Subcutaneous abdominal adipose tissue (tissue), 5 donors: ENCODE data around the gene GP9.
"Not testable (repeated sequence)": the region's sequence is repeated elsewhere in the genome, so short reads cannot be mapped to it uniquely, and the experiment has no call there.

ENCODE experiments used
- H3K27ac ChIP-seq: one replicate; pipeline ENCODE4 v1.7.0; 2013; ENCODE audit warnings: low read depth, mild to moderate bottlenecking, inconsistent platforms, low read length, moderate library complexity
- H3K27me3 ChIP-seq, 5 donors: one replicate each; pipeline ENCODE4 v1.7.0; 2013; ENCODE audit warnings: low read length in 5 of 5, inconsistent platforms in 1 of 5; ENCODE audit not compliant: control insufficient read depth in 5 of 5, insufficient read depth in 4 of 5
- H3K36me3 ChIP-seq, 5 donors: one replicate each; pipeline ENCODE4 v1.7.0; 2013; ENCODE audit warnings: low read length in 5 of 5; ENCODE audit not compliant: control insufficient read depth in 5 of 5, insufficient read depth in 5 of 5
- H3K4me1 ChIP-seq, 5 donors: one replicate each; pipeline ENCODE4 v1.7.0; 2013; ENCODE audit warnings: low read length in 5 of 5, mild to moderate bottlenecking in 3 of 5, moderate library complexity in 1 of 5; ENCODE audit not compliant: control insufficient read depth in 5 of 5, insufficient read depth in 5 of 5
- H3K4me3 ChIP-seq, 5 donors: one replicate each; pipeline ENCODE4 v1.7.0; 2013; ENCODE audit warnings: low read length in 5 of 5, low read depth in 1 of 5
- H3K9ac ChIP-seq, 5 donors: one replicate each; pipeline ENCODE4 v1.7.0; 2013; ENCODE audit warnings: low read length in 5 of 5, mild to moderate bottlenecking in 4 of 5, moderate library complexity in 3 of 5
- H3K9me3 ChIP-seq, 5 donors: one replicate each; pipeline ENCODE4 v1.7.0; 2013; ENCODE audit warnings: low read length in 5 of 5; ENCODE audit not compliant: control insufficient read depth in 5 of 5
- donor health status: healthy.
- donor health status: healthy.
- donor health status: healthy.
- donor health status: healthy.
- donor health status: healthy.

GP9 gene

DNA sequence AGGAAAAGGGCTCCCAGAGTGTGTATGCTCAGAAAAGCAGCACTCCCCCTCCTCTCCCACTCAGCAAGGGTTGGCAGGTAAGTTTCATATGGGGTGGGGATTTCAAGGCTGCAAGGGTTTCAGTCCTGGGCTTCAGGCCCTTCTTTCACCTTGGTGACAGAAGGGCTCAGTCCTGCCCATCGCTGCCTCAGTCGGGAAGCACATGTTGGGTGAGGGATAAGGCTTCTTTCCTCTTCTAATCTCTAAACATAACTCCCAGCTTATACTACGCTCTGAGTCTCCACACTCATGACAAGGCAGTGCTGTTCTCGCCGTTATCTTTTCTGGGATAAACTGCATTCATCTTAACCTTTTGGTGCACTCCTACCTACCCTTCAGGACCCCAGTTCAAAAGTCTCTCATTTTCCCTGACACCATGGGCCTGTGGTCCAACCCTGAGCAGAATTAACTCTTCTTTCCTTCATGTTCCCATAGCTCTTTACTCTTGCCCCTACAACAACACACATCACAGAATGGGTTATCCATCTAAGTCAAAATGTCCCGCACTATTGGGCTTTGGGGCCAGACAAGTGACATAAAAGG lies 44.0 kb downstream of the GP9 start:
- no peak overlapping the region for H3K27ac ChIP-seq
- H3K27me3 ChIP-seq: no peaks in the 10 kb centered on the region
- peaks cover 4 to 32% (median 18%) of the 10 kb centered on the region in 5 donors for H3K36me3 ChIP-seq
- no peaks in the 10 kb centered on the region for H3K9me3 ChIP-seq
- no peak overlapping the region for H3K4me3 ChIP-seq
- H3K9ac ChIP-seq: no peak overlapping the region
- H3K4me1 ChIP-seq: peaks cover 3 to 19% (median 15%) of the 10 kb centered on the region in 5 donors

- peaks cover 4 to 42% (median 21%) of the 10 kb centered on the region in 5 donors for H3K36me3 ChIP-seq
- H3K9me3 ChIP-seq: no peaks in the 10 kb centered on the region
- H3K4me1 ChIP-seq: peaks cover 3 to 19% (median 15%) of the 10 kb centered on the region in 5 donors
- peak overlapping the region in 2 of 5 donors; percentile 5 to 63 for H3K9ac ChIP-seq
- no peak overlapping the region for H3K4me3 ChIP-seq
- H3K27me3 ChIP-seq: no peaks in the 10 kb centered on the region
- peak overlapping the region; percentile 35 for H3K27ac ChIP-seq
Observed at GRCh38 chr3:129105862-129106261, 45.3 kb downstream of the GP9 start.

DNA sequence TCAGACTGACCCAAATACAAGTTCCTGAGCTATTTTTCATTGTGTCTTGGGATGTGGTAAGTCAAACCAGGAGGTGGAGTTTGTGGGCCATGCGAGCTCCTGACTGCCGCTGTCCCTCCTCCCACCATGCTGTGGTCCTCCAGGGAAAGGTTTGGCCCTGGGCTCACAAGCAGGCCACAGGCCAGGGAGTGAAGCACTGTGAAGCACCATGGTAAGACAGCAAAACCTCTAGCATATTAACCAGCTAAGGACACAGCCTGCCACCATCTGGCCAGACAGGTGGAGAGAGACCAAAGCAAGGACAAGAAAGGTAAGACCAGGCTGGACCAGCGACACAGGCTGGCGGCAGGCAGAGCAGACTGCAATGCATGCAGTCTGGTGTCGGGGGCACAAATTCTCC lies 45.7 kb downstream of the GP9 start:
- Histone ChIP-seq H3K9ac (peak overlapping the region in 1 of 5 donors; percentile 5), H3K36me3 (peaks cover 4 to 40% (median 21%) of the 10 kb centered on the region in 5 donors), H3K27ac (peak overlapping the region; percentile 35), H3K4me3 (no peak overlapping the region), H3K9me3 (no peaks in the 10 kb centered on the region), H3K27me3 (no peaks in the 10 kb centered on the region), H3K4me1 (peaks cover 3 to 19% (median 15%) of the 10 kb centered on the region in 5 donors)

GRCh38 chr3:129106866-129107565 lies 46.4 kb downstream of the GP9 start:
- no peak overlapping the region for H3K9ac ChIP-seq
- no peak overlapping the region for H3K4me3 ChIP-seq
- peaks cover 3 to 19% (median 15%) of the 10 kb centered on the region in 5 donors for H3K4me1 ChIP-seq
- H3K36me3 ChIP-seq: peaks cover 4 to 34% (median 16%) of the 10 kb centered on the region in 5 donors
- H3K27ac ChIP-seq: no peak overlapping the region
- H3K27me3 ChIP-seq: no peaks in the 10 kb centered on the region
- H3K9me3 ChIP-seq: no peaks in the 10 kb centered on the region

DNA sequence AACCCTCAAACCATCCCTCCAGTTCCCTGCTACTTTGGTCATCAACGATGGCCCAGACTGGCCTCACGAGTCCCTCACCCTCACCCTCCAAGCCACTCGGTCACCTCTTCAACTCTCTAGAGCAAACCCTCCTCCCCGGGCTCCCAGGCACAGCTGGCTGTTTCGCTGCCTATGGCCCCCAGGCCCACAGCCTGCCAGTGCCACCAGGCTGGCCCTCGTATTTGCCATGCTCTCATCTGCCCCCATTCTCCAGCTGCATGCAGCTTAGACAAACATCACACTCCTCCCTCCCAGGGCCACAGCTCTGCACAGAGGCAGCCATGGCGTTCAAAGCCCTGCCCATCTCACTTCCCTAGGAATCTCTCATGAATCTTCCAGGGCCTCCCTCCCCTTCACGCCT lies 47.2 kb downstream of the GP9 start:
- Histone ChIP-seq H3K27ac (no peak overlapping the region), H3K36me3 (peaks cover 4 to 39% (median 21%) of the 10 kb centered on the region in 5 donors), H3K4me3 (no peak overlapping the region), H3K9ac (no peak overlapping the region), H3K9me3 (no peaks in the 10 kb centered on the region), H3K4me1 (peaks cover 3 to 19% (median 15%) of the 10 kb centered on the region in 5 donors), H3K27me3 (no peaks in the 10 kb centered on the region)

- H3K36me3 ChIP-seq: peaks cover 4 to 45% (median 19%) of the 10 kb centered on the region in 5 donors
- not testable (repeated sequence) for H3K9me3 ChIP-seq, H3K27ac ChIP-seq, H3K4me3 ChIP-seq, H3K9ac ChIP-seq, H3K27me3 ChIP-seq
- H3K4me1 ChIP-seq: peaks cover 0 to 18% (median 15%) of the 10 kb centered on the region in 5 donors
Observed at GRCh38 chr3:129111076-129111780, 50.6 kb downstream of the GP9 start.
